AG04450 (cell line): Measurements from ENCODE around the gene TNNI2. TPM values are rescaled to one million over a fixed set of nuclear protein-coding genes. Genes with fewer than 3 reads are reported as not detected.

Source experiments
- CTCF ChIA-PET: fragments of 300-600, 350-600 bp; formaldehyde crosslinking; extraction: SDS; loops from one replicate; lab custom pipeline; 2022; ENCODE audit warnings: antibody characterized with exemption, inconsistent platforms; lab: Charles Lee
- POLR2A ChIA-PET: fragments of 350-600 bp; formaldehyde crosslinking; extraction: SDS; loops from one replicate; lab custom pipeline; 2021; ENCODE audit warnings: antibody characterized with exemption, inconsistent platforms; lab: Yijun Ruan, JAX
- DNase-seq: peaks from one replicate; pipeline ENCODE4 v3.0.0-alpha.2; 2011; ENCODE audit warnings: low read depth, low spot score
- H3K27ac ChIP-seq: one replicate; pipeline ENCODE4 v1.5.1; 2012; ENCODE audit warnings: low read depth, low read length, control low read depth
- H3K27me3 ChIP-seq: one replicate; pipeline ENCODE4 v1.6.0; 2012; ENCODE audit warnings: low read length; ENCODE audit not compliant: control insufficient read depth, insufficient read depth
- H3K4me3 ChIP-seq: 2 replicates; pipeline ENCODE4 v1.5.1; 2011; ENCODE audit warnings: mild to moderate bottlenecking, low read depth, low read length, control low read depth
- H3K9me3 ChIP-seq: 2 replicates; pipeline ENCODE4 v1.5.1; 2012; ENCODE audit warnings: low read length; ENCODE audit not compliant: control insufficient read depth, insufficient read depth
- polyA plus RNA-seq: library from polyadenylated mRNA; depleted of rRNA; stranded (reverse); fragments of >200 nt; gene quantifications from 2 replicates; pipeline ENCODE4 v1.2.3, GENCODE V29; 2011
- TF ChIP-seq, protein P1 (sequence below): IDR thresholded peaks from 2 replicates; pipeline ENCODE4 v1.5.1; 2011; ENCODE audit warnings: low read depth, low read length, control low read depth, inconsistent platforms

Gene TNNI2
- polyA plus RNA-seq, 1 experiment = not detected

- no peak overlapping the region for H3K27ac ChIP-seq
- H3K9me3 ChIP-seq = peaks cover 3% of the 10 kb centered on the region; the same call in 1 of the 2 replicates
- no peak overlapping the region for H3K4me3 ChIP-seq
- TF ChIP-seq, protein P1, sequence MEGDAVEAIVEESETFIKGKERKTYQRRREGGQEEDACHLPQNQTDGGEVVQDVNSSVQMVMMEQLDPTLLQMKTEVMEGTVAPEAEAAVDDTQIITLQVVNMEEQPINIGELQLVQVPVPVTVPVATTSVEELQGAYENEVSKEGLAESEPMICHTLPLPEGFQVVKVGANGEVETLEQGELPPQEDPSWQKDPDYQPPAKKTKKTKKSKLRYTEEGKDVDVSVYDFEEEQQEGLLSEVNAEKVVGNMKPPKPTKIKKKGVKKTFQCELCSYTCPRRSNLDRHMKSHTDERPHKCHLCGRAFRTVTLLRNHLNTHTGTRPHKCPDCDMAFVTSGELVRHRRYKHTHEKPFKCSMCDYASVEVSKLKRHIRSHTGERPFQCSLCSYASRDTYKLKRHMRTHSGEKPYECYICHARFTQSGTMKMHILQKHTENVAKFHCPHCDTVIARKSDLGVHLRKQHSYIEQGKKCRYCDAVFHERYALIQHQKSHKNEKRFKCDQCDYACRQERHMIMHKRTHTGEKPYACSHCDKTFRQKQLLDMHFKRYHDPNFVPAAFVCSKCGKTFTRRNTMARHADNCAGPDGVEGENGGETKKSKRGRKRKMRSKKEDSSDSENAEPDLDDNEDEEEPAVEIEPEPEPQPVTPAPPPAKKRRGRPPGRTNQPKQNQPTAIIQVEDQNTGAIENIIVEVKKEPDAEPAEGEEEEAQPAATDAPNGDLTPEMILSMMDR = no peak
- peaks cover 26% of the 10 kb centered on the region for H3K27me3 ChIP-seq
- POLR2A ChIA-PET = no interaction called here
- CTCF ChIA-PET = interaction anchor here (2.5 kb wide), 1 partner anchor 15 kb away, joined by 10 read pairs; no protein-coding TSS in a partner anchor
- no peak for DNase-seq
Measured at GRCh38 chr11:1866776-1867175, 28.0 kb downstream of the TNNI2 start.

GRCh38 chr11:1867381-1867780 is 28.6 kb downstream of the TNNI2 start:
- H3K27ac ChIP-seq = no peak overlapping the region
- CTCF ChIA-PET = interaction anchor here (2.5 kb wide), 1 partner anchor 15 kb away, joined by 10 read pairs; no protein-coding TSS in a partner anchor
- TF ChIP-seq, protein P1 = no peak
- H3K4me3 ChIP-seq = no peak overlapping the region
- DNase-seq = no peak
- H3K27me3 ChIP-seq = peaks cover 26% of the 10 kb centered on the region
- H3K9me3 ChIP-seq = peaks cover 3% of the 10 kb centered on the region; the same call in 1 of the 2 replicates
- POLR2A ChIA-PET = no interaction called here

DNA sequence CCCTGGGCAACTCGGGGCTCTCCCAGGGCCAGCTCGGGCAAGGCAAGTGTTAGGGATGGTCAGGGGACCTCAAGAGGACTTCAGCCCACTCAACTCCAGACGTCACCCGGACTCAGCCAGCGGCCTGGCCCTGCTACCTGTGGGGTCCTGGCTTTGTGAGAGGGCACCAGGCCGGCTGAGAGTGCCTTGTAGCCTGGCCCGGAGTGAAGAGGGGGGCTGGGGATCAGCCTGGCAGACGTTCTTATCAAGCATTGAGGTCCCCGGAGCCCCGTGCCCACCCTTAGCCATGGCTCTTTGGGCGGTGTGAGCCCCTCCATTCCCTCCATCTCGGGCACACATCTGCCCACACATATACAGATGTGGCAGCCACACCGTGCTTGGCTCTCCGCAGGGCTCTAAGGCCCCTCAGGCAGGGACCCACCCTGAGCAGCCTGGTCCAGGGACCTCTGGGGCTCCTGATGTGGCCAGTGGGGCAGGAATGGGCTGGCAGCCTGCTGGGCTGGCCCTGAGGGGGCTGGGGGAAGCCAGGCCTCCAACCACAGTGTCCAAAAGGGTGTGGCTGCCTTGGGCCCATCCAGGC is 29.4 kb downstream of the TNNI2 start:
- POLR2A ChIA-PET = no interaction called here
- no peak overlapping the region for H3K4me3 ChIP-seq
- CTCF ChIA-PET = interaction anchor here (1.8 kb wide), 1 partner anchor 14 kb away, joined by 8 read pairs; no protein-coding TSS in a partner anchor
- DNase-seq = no peak
- TF ChIP-seq, protein P1 = no peak
- H3K27me3 ChIP-seq = peaks cover 26% of the 10 kb centered on the region
- peaks cover 3% of the 10 kb centered on the region; the same call in 1 of the 2 replicates for H3K9me3 ChIP-seq
- no peak overlapping the region for H3K27ac ChIP-seq

DNA sequence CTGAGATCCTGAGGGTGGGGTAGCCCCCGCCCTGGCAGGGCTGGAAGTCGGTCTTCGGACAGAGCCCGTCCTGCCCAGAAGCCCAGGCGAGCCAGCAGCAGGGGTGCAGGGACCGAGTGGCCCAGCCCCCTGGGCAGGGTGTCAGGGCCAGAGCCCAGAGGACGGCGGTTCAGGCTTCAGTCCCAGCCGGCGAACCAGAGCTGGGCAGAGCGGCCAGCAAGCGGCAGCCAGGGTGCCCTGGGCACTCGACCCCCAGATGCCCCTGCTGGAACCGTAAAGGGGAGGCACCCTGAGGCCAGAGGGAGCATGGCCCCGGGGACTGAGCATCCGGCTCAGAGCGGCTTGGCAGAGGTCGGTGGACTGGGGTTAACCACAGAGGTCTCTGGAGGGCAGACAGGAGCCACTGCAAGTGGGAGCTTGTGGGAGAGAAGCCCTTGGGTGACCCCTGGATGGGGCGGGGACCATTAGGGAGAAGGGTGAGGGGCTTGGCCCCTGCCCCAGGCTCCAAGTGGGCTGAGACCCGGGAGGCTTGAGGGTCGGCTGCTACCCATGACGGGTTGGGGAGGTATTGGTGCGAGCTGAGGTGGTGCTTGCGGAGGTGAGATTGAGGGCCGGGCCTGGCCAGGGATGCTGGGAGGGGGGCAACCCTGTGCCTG is 30.0 kb downstream of the TNNI2 start:
- peaks cover 26% of the 10 kb centered on the region for H3K27me3 ChIP-seq
- DNase-seq = no peak
- TF ChIP-seq, protein P1 = no peak
- ChIA-PET CTCF (interaction anchor here (1.8 kb wide), 1 partner anchor 13 kb away, joined by 8 read pairs; no protein-coding TSS in a partner anchor), POLR2A (no interaction called here)
- peaks cover 3% of the 10 kb centered on the region; the same call in 1 of the 2 replicates for H3K9me3 ChIP-seq
- no peak overlapping the region for H3K4me3 ChIP-seq
- no peak overlapping the region for H3K27ac ChIP-seq
